H1 (cell line): Measurements from ENCODE around the gene ZNF423. TPM values are rescaled to one million over a fixed set of nuclear protein-coding genes. Genes with fewer than 3 reads are reported as not detected.

ENCODE experiments used
- BRCA1 ChIP-seq: IDR thresholded peaks from 2 replicates; pipeline ENCODE4 v1.6.1; 2012; ENCODE audit warnings: low read depth, low read length, improper control_type of control experiment
- polyA plus RNA-seq, 7 experiments: library from polyadenylated mRNA; depleted of rRNA in 3 of 7; stranded (reverse) in 5 of 7; unstranded in 2 of 7; fragments of >200 nt in 5 of 7; fragments of 200-250 nt in 2 of 7; gene quantifications; 1 replicate in 5 of 7; 2 replicates in 1 of 7; 4 replicates in 1 of 7; pipeline versions ENCODE4 v1.2.1 to v1.2.3, GENCODE V29; 2011 to 2013; ENCODE audit warnings: missing spikeins in 2 of 7, mixed read lengths in 2 of 7
- total RNA-seq: library from RNA; stranded (reverse); fragmentation: NEBNext Ultra II Directional; extraction: Animal tissue kit (Norgen Biotek cat#: 25700); gene quantifications from 2 replicates; pipeline ENCODE4 v1.2.1, GENCODE V29; 2021

The ZNF423 gene
- total and polyA plus RNA-seq, 2 of the 8 experiments (the other 6 are each of a cell fraction or from before 2014, with no cell fraction given) = 38.2 to 52.3 TPM

- TF ChIP-seq BRCA1 = no peak
Observed at GRCh38 chr16:49484451-49484849, 371.5 kb downstream of the ZNF423 start (continued).
